GM12878 (cell line): ENCODE measurements around the gene CKAP2. TPM values are rescaled to one million over a fixed set of nuclear protein-coding genes. Genes with fewer than 3 reads are reported as not detected.
"Not testable (repeated sequence)": the region's sequence is repeated elsewhere in the genome, so short reads cannot be mapped to it uniquely, and the experiment has no call there.

Source experiments
- ATAC-seq: fragments of 200-7000 bp; cut with Tn5 transposase; 3 replicates; pipeline ENCODE4 v1.9.1; 2020; ENCODE audit warnings: mild to moderate bottlenecking, moderate library complexity
- BruUV-seq: library from RNA; stranded (reverse); fragments of 400-500 nt; replicated peaks from 2 replicates; lab custom pipeline; 2021; lab: Mats Ljungman, UMichigan
- CTCF ChIA-PET: fragments of 300-600 bp; sonication (Branson Sonifier 250); formaldehyde crosslinking; extraction: SDS; loops from one replicate; lab custom pipeline; 2021; ENCODE audit warnings: inconsistent platforms; lab: Yijun Ruan, JAX
- POLR2A ChIA-PET: fragments of 350-600 bp; formaldehyde crosslinking; extraction: SDS; loops from one replicate; lab custom pipeline; 2021; ENCODE audit warnings: inconsistent platforms; lab: Charles Lee
- RAD21 ChIA-PET: fragments of 300-600 bp; sonication (Branson Sonifier 250); formaldehyde crosslinking; loops from one replicate; lab custom pipeline; 2023; ENCODE audit warnings: antibody characterized with exemption; ENCODE audit not compliant: unreplicated experiment; lab: Charles Lee
- SMC1A ChIA-PET: fragments of 300-600 bp; sonication (Branson Sonifier 250); formaldehyde crosslinking; loops from one replicate; lab custom pipeline; 2023; ENCODE audit not compliant: unreplicated experiment, uncharacterized antibody; lab: Charles Lee
- DNase-seq: peaks from one replicate; pipeline ENCODE4 v3.0.0-alpha.2; 2011; ENCODE audit warnings: low read depth, low spot score
- FAIRE-seq: peaks from 3 replicates; lab custom pipeline; 2011; peaks lifted over from hg19 to GRCh38; lab: Jason Lieb, UNC
- H2AFZ ChIP-seq: 2 replicates; pipeline ENCODE4 v1.6.0; 2011; ENCODE audit warnings: low read depth, low read length, control low read depth; ENCODE audit not compliant: control insufficient read depth
- H3K27ac ChIP-seq: 2 replicates; pipeline ENCODE4 v1.5.1; 2011; ENCODE audit warnings: control low read depth; ENCODE audit not compliant: control insufficient read depth, insufficient read depth
- H3K27me3 ChIP-seq, 2 experiments: replicated peaks in 1 of 2; 2 replicates each; pipeline versions ENCODE4 v1.6.0 to v1.6.1; 2011; ENCODE audit warnings: low read length in 1 of 2; ENCODE audit not compliant: control insufficient read depth in 2 of 2, insufficient read depth in 2 of 2
- H3K36me3 ChIP-seq, 2 experiments: 2 replicates each; pipeline ENCODE4 v1.5.1; 2011; ENCODE audit warnings: low read length in 1 of 2; ENCODE audit not compliant: control insufficient read depth in 2 of 2, insufficient read depth in 2 of 2
- H3K4me1 ChIP-seq: 2 replicates; pipeline ENCODE4 v1.6.1; 2011; ENCODE audit warnings: mild to moderate bottlenecking, low read length, moderate library complexity, mixed read lengths; ENCODE audit not compliant: control insufficient read depth, insufficient read depth
- H3K4me2 ChIP-seq: 2 replicates; pipeline ENCODE4 v1.6.0; 2011; ENCODE audit warnings: control low read depth; ENCODE audit not compliant: control insufficient read depth, insufficient read depth
- H3K4me3 ChIP-seq: fragments of 200-600 bp; sonication (generic); 2 replicates; pipeline ENCODE4 v1.5.1; 2016
- H3K79me2 ChIP-seq: 2 replicates; pipeline ENCODE4 v1.6.0; 2011; ENCODE audit warnings: low read length; ENCODE audit not compliant: control insufficient read depth, insufficient read depth
- H3K9ac ChIP-seq: 2 replicates; pipeline ENCODE4 v1.8.0; 2011; ENCODE audit warnings: low read length, control low read depth, mixed read lengths; ENCODE audit not compliant: control insufficient read depth, insufficient read depth
- H3K9me3 ChIP-seq: replicated peaks from 3 replicates; pipeline ENCODE4 v1.5.1; 2011; ENCODE audit warnings: mild to moderate bottlenecking, low read length; ENCODE audit not compliant: control insufficient read depth, insufficient read depth
- H4K20me1 ChIP-seq: 2 replicates; pipeline ENCODE4 v1.6.0; 2011; ENCODE audit not compliant: control insufficient read depth, insufficient read depth
- ATF2 ChIP-seq: IDR thresholded peaks from 2 replicates; pipeline ENCODE4 v1.6.1; 2012; ENCODE audit warnings: low read length, inconsistent platforms
- ATF3 ChIP-seq: IDR thresholded peaks from 2 replicates; pipeline ENCODE4 v1.6.1; 2011; ENCODE audit warnings: low read depth, mild to moderate bottlenecking, low read length, moderate library complexity, borderline replicate concordance; ENCODE audit errors: extremely low read depth
- E2F8 ChIP-seq: fragments of 450-650 bp; IDR thresholded peaks from 2 replicates; pipeline ENCODE4 v1.6.1; 2018; ENCODE audit warnings: mild to moderate bottlenecking, low read depth, moderate library complexity; ENCODE audit not compliant: partially characterized antibody
- GATAD2B ChIP-seq: fragments of 450-650 bp; conservative IDR thresholded peaks from 2 replicates; pipeline ENCODE4 v1.6.1; 2017; ENCODE audit warnings: low read depth, mild to moderate bottlenecking, moderate library complexity
- NR2C1 ChIP-seq: fragments of 450-650 bp; IDR thresholded peaks from 2 replicates; pipeline ENCODE4 v1.6.1; 2017; ENCODE audit warnings: antibody characterized with exemption, mild to moderate bottlenecking, moderate library complexity
- PBX3 ChIP-seq: IDR thresholded peaks from 2 replicates; pipeline ENCODE4 v1.6.1; 2011; ENCODE audit warnings: mild to moderate bottlenecking, low read depth, low read length, moderate library complexity; ENCODE audit not compliant: insufficient replicate concordance
- SUPT20H ChIP-seq: IDR thresholded peaks from 2 replicates; pipeline ENCODE4 v1.6.1; 2011; ENCODE audit warnings: low read depth, mild to moderate bottlenecking, low read length, moderate library complexity, borderline replicate concordance; ENCODE audit not compliant: control insufficient read depth
- whole genome bisulfite sequencing: methylation state at CpG from one replicate; pipeline ENCODE4 v1.1.6; 2016; ENCODE audit warnings: low lambda C conversion rate; ENCODE audit not compliant: insufficient replicate concordance, insufficient coverage; ENCODE audit errors: missing lambda C conversion rate; 5-methylcytosine and 5-hydroxymethylcytosine counted together
- in situ Hi-C: fragments of 300-500 bp; cut with MboI; formaldehyde crosslinking; loops from 9 replicates; pipeline ENCODE4 v1.14.3; 2018; ENCODE audit warnings: mixed read lengths
- intact Hi-C: fragments of 100-400 bp; cut with micrococcal nuclease; formaldehyde crosslinking; loops from one replicate; pipeline ENCODE4 v1.14.2; 2022; ENCODE audit not compliant: unreplicated experiment
- polyA plus RNA-seq, 11 experiments: library from polyadenylated mRNA; depleted of rRNA in 4 of 11; unstranded in 6 of 11; stranded (reverse) in 5 of 11; fragments of >200 nt; fragmentation: Nextera tagmentation in 4 of 11; fragmentation: Illumina TruSeq in 1 of 11; extraction: Ambion mirVana in 4 of 11; extraction: Trizol in 1 of 11; gene quantifications; 1 replicate in 1 of 11; 2 replicates in 10 of 11; pipeline versions ENCODE4 v1.2.1 to v1.2.3, GENCODE V29; 2011 to 2016; ENCODE audit warnings: inconsistent platforms in 2 of 11, missing spikeins in 2 of 11, low read depth in 1 of 11
- total RNA-seq, 4 experiments: library from RNA; depleted of rRNA in 3 of 4; stranded (reverse); fragments of >200 nt in 3 of 4; fragmentation: Illumina TruSeq in 1 of 4; extraction: Trizol in 1 of 4; gene quantifications; 2 replicates each; pipeline versions ENCODE4 v1.2.1 to v1.2.3, GENCODE V29; 2013 to 2021

The CKAP2 gene
- total and polyA plus RNA-seq, 10 of the 15 experiments (the other 5 are each of a cell fraction or from before 2014, with no cell fraction given) = 20.9 to 62.3 (median 37.5) TPM

GRCh38 chr13:52463526-52463925 is 8.2 kb downstream of the CKAP2 start (continued):
- TF ChIP-seq PBX3 (no peak), SUPT20H (no peak), NR2C1 (no peak), E2F8 (no peak), ATF2 (no peak), ATF3 (no peak), GATAD2B (no peak)

- POLR2A ChIA-PET, intact Hi-C loops: not testable (repeated sequence)
Measured at GRCh38 chr13:52468487-52468886, 13.2 kb downstream of the CKAP2 start.

GRCh38 chr13:52480677-52481428 is 25.6 kb downstream of the CKAP2 start:
- WGBS = 81% methylated on average over 6 of the region's 7 CpGs
- H3K4me1 ChIP-seq, in situ Hi-C loops: not testable (repeated sequence)

More at GRCh38 chr13:52468487-52468886, 13.2 kb downstream of the CKAP2 start:
- H3K4me2 ChIP-seq, H2AFZ ChIP-seq, H3K9ac ChIP-seq, in situ Hi-C loops, RAD21 ChIA-PET, H3K27ac ChIP-seq, H3K4me3 ChIP-seq, SMC1A ChIA-PET, BruUV-seq, DNase-seq, CTCF ChIA-PET, H3K4me1 ChIP-seq, H3K9me3 ChIP-seq, ATAC-seq, H3K27me3 ChIP-seq, H4K20me1 ChIP-seq, FAIRE-seq, H3K79me2 ChIP-seq: not testable (repeated sequence)
- 94% methylated on average over 2 of the region's 2 CpGs for WGBS
- H3K36me3 ChIP-seq = peaks cover 0 to 27% of the 10 kb centered on the region in 2 experiments; a peak in 2 of 4 replicates

More at GRCh38 chr13:52480677-52481428, 25.6 kb downstream of the CKAP2 start:
- H3K9ac ChIP-seq, ATAC-seq, POLR2A ChIA-PET, H3K27me3 ChIP-seq, H3K27ac ChIP-seq, FAIRE-seq, CTCF ChIA-PET, RAD21 ChIA-PET, SMC1A ChIA-PET, H3K79me2 ChIP-seq, intact Hi-C loops, H4K20me1 ChIP-seq, DNase-seq, BruUV-seq, H2AFZ ChIP-seq, H3K36me3 ChIP-seq, H3K4me3 ChIP-seq, H3K9me3 ChIP-seq, H3K4me2 ChIP-seq: not testable (repeated sequence)
